WTC11 (cell line): Measurements from ENCODE around the gene SNRPB2. TPM values are rescaled to one million over a fixed set of nuclear protein-coding genes. Genes with fewer than 3 reads are reported as not detected.

ENCODE experiments used
- ATAC-seq: fragments of 200-7000 bp; cut with Tn5 transposase; 2 replicates; pipeline ENCODE4 v1.10.0; 2021; ENCODE audit warnings: mild to moderate bottlenecking, moderate library complexity
- CTCF ChIA-PET: fragments of 300-600 bp; sonication (Branson Sonifier 250); formaldehyde crosslinking; loops from one replicate; lab custom pipeline; 2021; ENCODE audit warnings: antibody characterized with exemption; lab: Charles Lee
- POLR2A ChIA-PET: fragments of 350-600 bp; sonication (Branson Sonifier 250); formaldehyde crosslinking; loops from one replicate; lab custom pipeline; 2021; ENCODE audit warnings: antibody characterized with exemption; lab: Charles Lee
- DNase-seq: peaks from one replicate; pipeline ENCODE4 v3.0.0; 2021; ENCODE audit warnings: low spot score
- H3K27ac Mint-ChIP-seq: 2 replicates; pipeline ENCODE4 v1.8.0; 2021; ENCODE audit warnings: mixed read lengths
- H3K27me3 Mint-ChIP-seq: 2 replicates; pipeline ENCODE4 v1.8.0; 2021; ENCODE audit warnings: low read depth, mild to moderate bottlenecking, moderate library complexity, mixed read lengths
- H3K36me3 Mint-ChIP-seq: 2 replicates; pipeline ENCODE4 v1.8.0; 2021; ENCODE audit warnings: mixed read lengths
- H3K4me1 Mint-ChIP-seq: 2 replicates; pipeline ENCODE4 v1.8.0; 2022; ENCODE audit warnings: mixed read lengths
- H3K4me3 Mint-ChIP-seq: 2 replicates; pipeline ENCODE4 v1.8.0; 2021; ENCODE audit warnings: mild to moderate bottlenecking, moderate library complexity, mixed read lengths
- H3K9me3 Mint-ChIP-seq: 2 replicates; pipeline ENCODE4 v1.8.0; 2021; ENCODE audit warnings: mixed read lengths
- E2F1 ChIP-seq: sonication (generic); formaldehyde crosslinking; IDR thresholded peaks from 2 replicates; pipeline ENCODE4 v1.8.0; 2022; ENCODE audit warnings: mild to moderate bottlenecking, missing genetic modification reagents
- NFE2L1 ChIP-seq: sonication (generic); formaldehyde crosslinking; IDR thresholded peaks from 2 replicates; pipeline ENCODE4 v1.8.1; 2023; ENCODE audit warnings: missing genetic modification reagents
- SP1 ChIP-seq: sonication (generic); formaldehyde crosslinking; conservative IDR thresholded peaks from 2 replicates; pipeline ENCODE4 v1.8.1; 2022; ENCODE audit warnings: missing genetic modification reagents
- TEAD4 ChIP-seq: sonication (generic); formaldehyde crosslinking; IDR thresholded peaks from 2 replicates; pipeline ENCODE4 v1.8.0; 2022; ENCODE audit warnings: mild to moderate bottlenecking, missing genetic modification reagents
- ZBTB21 ChIP-seq: sonication (generic); formaldehyde crosslinking; IDR thresholded peaks from 2 replicates; pipeline ENCODE4 v1.8.1; 2023; ENCODE audit warnings: mild to moderate bottlenecking, missing genetic modification reagents, borderline replicate concordance
- total RNA-seq: library from RNA; stranded (reverse); gene quantifications from 3 replicates; pipeline ENCODE4 v1.2.3, GENCODE V29; 2021
- TF ChIP-seq, protein P1 (sequence below): sonication (generic); formaldehyde crosslinking; conservative IDR thresholded peaks from 2 replicates; pipeline ENCODE4 v1.8.1; 2022; ENCODE audit warnings: mild to moderate bottlenecking, missing genetic modification reagents
- TF ChIP-seq, protein P2 (sequence below): fragments of 250-450 bp; sonication (Bioruptor Pico); conservative IDR thresholded peaks from 2 replicates; pipeline ENCODE4 v1.9.0; 2021; ENCODE audit warnings: mild to moderate bottlenecking
- TF ChIP-seq, protein P3 (sequence below): sonication (generic); formaldehyde crosslinking; IDR thresholded peaks from 2 replicates; pipeline ENCODE4 v1.8.0; 2022; ENCODE audit warnings: mild to moderate bottlenecking, missing genetic modification reagents
- TF ChIP-seq, protein P4 (sequence below): fragments of 250-450 bp; sonication (Bioruptor Pico); IDR thresholded peaks from 2 replicates; pipeline ENCODE4 v1.9.0; 2021; ENCODE audit warnings: moderate library complexity, mild to moderate bottlenecking, inconsistent platforms, borderline replicate concordance
- TF ChIP-seq, protein P5 (sequence below): sonication (generic); formaldehyde crosslinking; IDR thresholded peaks from 2 replicates; pipeline ENCODE4 v1.8.1; 2023; ENCODE audit warnings: mild to moderate bottlenecking, missing genetic modification reagents, moderate library complexity

The SNRPB2 gene
- total RNA-seq, 1 experiment from 2014 or later = 88.3 TPM

DNA sequence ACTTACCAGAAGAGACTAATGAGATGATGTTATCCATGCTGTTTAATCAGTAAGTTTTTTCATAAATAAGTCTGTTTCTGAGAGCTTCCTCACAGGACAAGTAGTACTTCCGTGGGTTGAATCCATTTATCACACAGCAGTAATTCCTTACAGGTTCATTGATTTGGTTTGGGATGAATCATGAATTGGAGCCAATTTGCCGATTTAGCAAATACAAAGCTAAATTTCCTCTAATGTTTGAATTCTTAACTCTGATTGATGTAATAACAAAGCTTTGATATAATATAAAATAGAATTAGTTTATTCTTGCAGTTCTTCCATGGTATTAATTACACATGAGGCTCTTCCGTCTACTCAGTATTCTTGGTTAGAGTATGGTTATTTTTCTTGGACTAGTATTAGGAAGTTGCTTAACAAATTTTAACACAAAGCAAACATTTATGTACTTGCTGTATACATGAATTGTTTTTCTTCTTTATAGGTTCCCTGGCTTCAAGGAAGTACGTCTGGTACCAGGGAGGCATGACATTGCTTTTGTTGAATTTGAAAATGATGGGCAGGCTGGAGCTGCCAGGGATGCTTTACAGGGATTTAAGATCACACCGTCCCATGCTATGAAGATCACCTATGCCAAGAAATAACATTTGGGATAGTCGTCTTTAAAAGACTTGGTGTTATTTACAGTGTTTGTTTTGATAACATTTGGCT is 10.7 kb downstream of the SNRPB2 start (continued):
- TF ChIP-seq TEAD4 (CRISPR knock-in tag) = no peak
- no peak for TF ChIP-seq ZBTB21 (CRISPR knock-in tag)
- TF ChIP-seq, protein P1, sequence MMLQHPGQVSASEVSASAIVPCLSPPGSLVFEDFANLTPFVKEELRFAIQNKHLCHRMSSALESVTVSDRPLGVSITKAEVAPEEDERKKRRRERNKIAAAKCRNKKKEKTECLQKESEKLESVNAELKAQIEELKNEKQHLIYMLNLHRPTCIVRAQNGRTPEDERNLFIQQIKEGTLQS = no peak

DNA sequence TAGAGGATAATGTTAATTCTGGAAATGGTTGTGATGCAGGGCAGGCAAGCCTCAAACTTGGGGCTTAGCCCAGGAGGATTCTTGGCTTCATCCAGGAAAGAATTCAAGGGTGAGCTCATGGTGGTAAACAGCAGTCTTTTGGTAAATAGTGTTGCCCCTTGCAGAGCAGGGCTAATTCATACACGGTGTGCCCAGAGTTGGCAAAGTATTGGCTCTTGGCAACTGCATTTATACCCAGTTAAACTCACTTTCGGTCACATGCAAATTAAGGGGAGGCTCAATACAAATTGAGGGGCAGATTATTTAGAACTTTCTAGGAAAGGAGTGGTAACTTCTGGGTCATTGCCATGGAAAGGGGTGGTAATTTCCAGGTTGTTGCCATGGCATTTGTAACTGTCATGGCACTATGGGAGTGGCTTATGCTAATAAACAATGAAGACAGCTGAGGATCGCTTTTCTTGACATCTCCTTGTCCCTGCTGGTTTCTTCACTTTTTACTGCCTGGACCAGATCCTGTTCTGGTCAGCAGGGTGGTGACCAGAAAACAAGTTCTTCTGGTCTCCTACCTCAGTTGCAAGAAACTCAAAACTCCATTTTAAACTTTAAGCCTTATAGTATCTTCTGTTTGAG is 14.5 kb downstream of the SNRPB2 start:
- CTCF ChIA-PET = no interaction called here
- Mint-ChIP-seq H3K27ac (no peak overlapping the region), H3K9me3 (no peaks in the 10 kb centered on the region), H3K4me3 (no peak overlapping the region), H3K27me3 (no peaks in the 10 kb centered on the region), H3K36me3 (peaks cover 18% of the 10 kb centered on the region), H3K4me1 (peaks cover 12% of the 10 kb centered on the region)
- TF ChIP-seq, protein P2, sequence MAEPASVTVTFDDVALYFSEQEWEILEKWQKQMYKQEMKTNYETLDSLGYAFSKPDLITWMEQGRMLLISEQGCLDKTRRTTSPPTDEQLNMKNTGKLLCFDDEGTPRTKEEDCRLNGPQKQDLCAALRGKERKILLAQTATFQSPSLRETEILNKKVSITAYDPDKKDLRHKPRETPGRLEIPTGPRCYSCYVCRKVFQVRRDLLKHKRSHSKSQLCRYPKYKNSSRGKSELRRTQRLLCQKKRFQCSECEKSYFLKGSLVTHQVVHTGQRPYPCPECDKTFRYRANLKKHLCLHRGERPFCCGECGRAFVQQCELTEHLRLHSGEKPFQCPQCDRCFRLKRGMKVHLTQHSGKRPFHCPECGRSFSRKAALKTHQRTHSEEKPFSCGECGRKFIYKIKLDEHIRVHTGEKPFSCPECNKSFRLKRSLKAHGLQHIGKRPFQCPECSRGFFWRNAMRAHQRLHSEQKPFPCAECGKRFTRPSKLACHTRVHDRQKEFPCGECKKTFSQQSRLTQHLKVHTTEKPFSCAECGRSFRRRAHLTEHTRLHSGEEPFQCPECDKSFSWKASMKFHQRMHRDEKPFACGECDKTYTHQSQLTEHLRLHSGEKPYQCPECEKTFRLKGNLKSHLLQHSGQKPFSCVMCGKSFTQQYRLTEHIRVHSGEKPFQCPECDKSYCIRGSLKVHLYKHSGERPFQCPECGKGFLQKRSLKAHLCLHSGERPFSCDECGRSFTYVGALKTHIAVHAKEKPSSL (CRISPR knock-in tag) = no peak
- TF ChIP-seq NFE2L1 = no peak
- DNase-seq (no peak), ATAC-seq (no peak)
- POLR2A ChIA-PET = no interaction called here

GRCh38 chr20:16745204-16745603 is 15.4 kb downstream of the SNRPB2 start:
- CTCF ChIA-PET = no interaction called here
- ATAC-seq = no peak
- H3K9me3 Mint-ChIP-seq = no peaks in the 10 kb centered on the region
- TF ChIP-seq SP1 (no peak), E2F1 (CRISPR knock-in tag) (no peak)
- TF ChIP-seq, protein P3, sequence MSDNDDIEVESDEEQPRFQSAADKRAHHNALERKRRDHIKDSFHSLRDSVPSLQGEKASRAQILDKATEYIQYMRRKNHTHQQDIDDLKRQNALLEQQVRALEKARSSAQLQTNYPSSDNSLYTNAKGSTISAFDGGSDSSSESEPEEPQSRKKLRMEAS (CRISPR knock-in tag) = no peak
- TF ChIP-seq, protein P2 (CRISPR knock-in tag) = no peak
- TF ChIP-seq, protein P4, sequence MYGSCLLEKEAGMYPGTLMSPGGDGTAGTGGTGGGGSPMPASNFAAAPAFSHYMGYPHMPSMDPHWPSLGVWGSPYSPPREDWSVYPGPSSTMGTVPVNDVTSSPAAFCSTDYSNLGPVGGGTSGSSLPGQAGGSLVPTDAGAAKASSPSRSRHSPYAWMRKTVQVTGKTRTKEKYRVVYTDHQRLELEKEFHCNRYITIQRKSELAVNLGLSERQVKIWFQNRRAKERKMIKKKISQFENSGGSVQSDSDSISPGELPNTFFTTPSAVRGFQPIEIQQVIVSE (CRISPR knock-in tag) = no peak
- TF ChIP-seq, protein P5, sequence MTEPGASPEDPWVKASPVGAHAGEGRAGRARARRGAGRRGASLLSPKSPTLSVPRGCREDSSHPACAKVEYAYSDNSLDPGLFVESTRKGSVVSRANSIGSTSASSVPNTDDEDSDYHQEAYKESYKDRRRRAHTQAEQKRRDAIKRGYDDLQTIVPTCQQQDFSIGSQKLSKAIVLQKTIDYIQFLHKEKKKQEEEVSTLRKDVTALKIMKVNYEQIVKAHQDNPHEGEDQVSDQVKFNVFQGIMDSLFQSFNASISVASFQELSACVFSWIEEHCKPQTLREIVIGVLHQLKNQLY = no peak
- TF ChIP-seq, all 79 proteins: peak for 0
- H3K27me3 Mint-ChIP-seq = no peaks in the 10 kb centered on the region
- H3K4me3 Mint-ChIP-seq = no peak overlapping the region
- DNase-seq = no peak
- POLR2A ChIA-PET = no interaction called here
- H3K27ac Mint-ChIP-seq = no peak overlapping the region
- H3K36me3 Mint-ChIP-seq = peaks cover 11% of the 10 kb centered on the region
- H3K4me1 Mint-ChIP-seq = peaks cover 16% of the 10 kb centered on the region
